GM12878 (cell line): ENCODE results near the gene MBD3L5. TPM values are rescaled to one million over a fixed set of nuclear protein-coding genes. Genes with fewer than 3 reads are reported as not detected.

ENCODE experiments used
- ATAC-seq: fragments of 200-7000 bp; cut with Tn5 transposase; 3 replicates; pipeline ENCODE4 v1.9.1; 2020; ENCODE audit warnings: mild to moderate bottlenecking, moderate library complexity
- BruUV-seq: library from RNA; stranded (reverse); fragments of 400-500 nt; replicated peaks from 2 replicates; lab custom pipeline; 2021; lab: Mats Ljungman, UMichigan
- CTCF ChIA-PET: fragments of 300-600 bp; sonication (Branson Sonifier 250); formaldehyde crosslinking; extraction: SDS; loops from one replicate; lab custom pipeline; 2021; ENCODE audit warnings: inconsistent platforms; lab: Yijun Ruan, JAX
- POLR2A ChIA-PET: fragments of 350-600 bp; formaldehyde crosslinking; extraction: SDS; loops from one replicate; lab custom pipeline; 2021; ENCODE audit warnings: inconsistent platforms; lab: Charles Lee
- RAD21 ChIA-PET: fragments of 300-600 bp; sonication (Branson Sonifier 250); formaldehyde crosslinking; loops from one replicate; lab custom pipeline; 2023; ENCODE audit warnings: antibody characterized with exemption; ENCODE audit not compliant: unreplicated experiment; lab: Charles Lee
- SMC1A ChIA-PET: fragments of 300-600 bp; sonication (Branson Sonifier 250); formaldehyde crosslinking; loops from one replicate; lab custom pipeline; 2023; ENCODE audit not compliant: unreplicated experiment, uncharacterized antibody; lab: Charles Lee
- DNase-seq: peaks from one replicate; pipeline ENCODE4 v3.0.0-alpha.2; 2011; ENCODE audit warnings: low read depth, low spot score
- FAIRE-seq: peaks from 3 replicates; lab custom pipeline; 2011; peaks lifted over from hg19 to GRCh38; lab: Jason Lieb, UNC
- H2AFZ ChIP-seq: 2 replicates; pipeline ENCODE4 v1.6.0; 2011; ENCODE audit warnings: low read depth, low read length, control low read depth; ENCODE audit not compliant: control insufficient read depth
- H3K27ac ChIP-seq: 2 replicates; pipeline ENCODE4 v1.5.1; 2011; ENCODE audit warnings: control low read depth; ENCODE audit not compliant: control insufficient read depth, insufficient read depth
- H3K27me3 ChIP-seq, 2 experiments: replicated peaks in 1 of 2; 2 replicates each; pipeline versions ENCODE4 v1.6.0 to v1.6.1; 2011; ENCODE audit warnings: low read length in 1 of 2; ENCODE audit not compliant: control insufficient read depth in 2 of 2, insufficient read depth in 2 of 2
- H3K36me3 ChIP-seq, 2 experiments: 2 replicates each; pipeline ENCODE4 v1.5.1; 2011; ENCODE audit warnings: low read length in 1 of 2; ENCODE audit not compliant: control insufficient read depth in 2 of 2, insufficient read depth in 2 of 2
- H3K4me1 ChIP-seq: 2 replicates; pipeline ENCODE4 v1.6.1; 2011; ENCODE audit warnings: mild to moderate bottlenecking, low read length, moderate library complexity, mixed read lengths; ENCODE audit not compliant: control insufficient read depth, insufficient read depth
- H3K4me2 ChIP-seq: 2 replicates; pipeline ENCODE4 v1.6.0; 2011; ENCODE audit warnings: control low read depth; ENCODE audit not compliant: control insufficient read depth, insufficient read depth
- H3K4me3 ChIP-seq: fragments of 200-600 bp; sonication (generic); 2 replicates; pipeline ENCODE4 v1.5.1; 2016
- H3K79me2 ChIP-seq: 2 replicates; pipeline ENCODE4 v1.6.0; 2011; ENCODE audit warnings: low read length; ENCODE audit not compliant: control insufficient read depth, insufficient read depth
- H3K9ac ChIP-seq: 2 replicates; pipeline ENCODE4 v1.8.0; 2011; ENCODE audit warnings: low read length, control low read depth, mixed read lengths; ENCODE audit not compliant: control insufficient read depth, insufficient read depth
- H3K9me3 ChIP-seq: replicated peaks from 3 replicates; pipeline ENCODE4 v1.5.1; 2011; ENCODE audit warnings: mild to moderate bottlenecking, low read length; ENCODE audit not compliant: control insufficient read depth, insufficient read depth
- H4K20me1 ChIP-seq: 2 replicates; pipeline ENCODE4 v1.6.0; 2011; ENCODE audit not compliant: control insufficient read depth, insufficient read depth
- BCL11A ChIP-seq: IDR thresholded peaks from 2 replicates; pipeline ENCODE4 v1.6.1; 2011; ENCODE audit warnings: low read depth, low read length
- E2F8 ChIP-seq: fragments of 450-650 bp; IDR thresholded peaks from 2 replicates; pipeline ENCODE4 v1.6.1; 2018; ENCODE audit warnings: mild to moderate bottlenecking, low read depth, moderate library complexity; ENCODE audit not compliant: partially characterized antibody
- ETV6 ChIP-seq, 2 experiments: fragments of 450-650 bp in 1 of 2; IDR thresholded peaks in 1 of 2; conservative IDR thresholded peaks in 1 of 2; 2 replicates each; pipeline ENCODE4 v1.6.1; 2014; ENCODE audit warnings: antibody characterized with exemption in 1 of 2, borderline replicate concordance in 1 of 2, low read depth in 1 of 2, mild to moderate bottlenecking in 1 of 2, moderate library complexity in 1 of 2
- FOXM1 ChIP-seq: IDR thresholded peaks from 2 replicates; pipeline ENCODE4 v1.6.1; 2012; ENCODE audit warnings: low read depth, mild to moderate bottlenecking, inconsistent platforms, low read length, moderate library complexity
- GABPA ChIP-seq: IDR thresholded peaks from 2 replicates; pipeline ENCODE4 v1.6.1; 2014; ENCODE audit warnings: antibody characterized with exemption, low read depth, mild to moderate bottlenecking, inconsistent platforms
- IKZF2 ChIP-seq, 2 experiments: fragments of 450-650 bp; IDR thresholded peaks; 2 replicates each; pipeline ENCODE4 v1.6.1; 2017; ENCODE audit warnings: mild to moderate bottlenecking in 2 of 2, moderate library complexity in 2 of 2
- KAT2A ChIP-seq: conservative IDR thresholded peaks from 2 replicates; pipeline ENCODE4 v1.6.1; 2011; ENCODE audit warnings: low read depth, low read length; ENCODE audit not compliant: control insufficient read depth
- POLR2AphosphoS5 ChIP-seq: IDR thresholded peaks from 2 replicates; pipeline ENCODE4 v1.6.1; 2011; ENCODE audit warnings: mild to moderate bottlenecking, low read length, inconsistent platforms
- RB1 ChIP-seq: fragments of 450-650 bp; formaldehyde crosslinking; IDR thresholded peaks from 2 replicates; pipeline ENCODE4 v1.6.1; 2017; ENCODE audit warnings: mild to moderate bottlenecking, borderline replicate concordance
- RELB ChIP-seq: fragments of 450-650 bp; IDR thresholded peaks from 2 replicates; pipeline ENCODE4 v1.6.1; 2017; ENCODE audit warnings: low read depth, mild to moderate bottlenecking, moderate library complexity
- SRF ChIP-seq, 2 experiments: IDR thresholded peaks; 2 replicates each; pipeline ENCODE4 v1.6.1; 2011; ENCODE audit warnings: low read depth in 2 of 2, low read length in 2 of 2, mild to moderate bottlenecking in 1 of 2, moderate library complexity in 1 of 2
- SUPT20H ChIP-seq: IDR thresholded peaks from 2 replicates; pipeline ENCODE4 v1.6.1; 2011; ENCODE audit warnings: low read depth, mild to moderate bottlenecking, low read length, moderate library complexity, borderline replicate concordance; ENCODE audit not compliant: control insufficient read depth
- TCF3 ChIP-seq: IDR thresholded peaks from 2 replicates; pipeline ENCODE4 v1.6.1; 2012; ENCODE audit warnings: low read depth, mild to moderate bottlenecking, low read length, borderline replicate concordance; ENCODE audit not compliant: insufficient read depth
- USF2 ChIP-seq: IDR thresholded peaks from 2 replicates; pipeline ENCODE4 v1.6.1; 2011; ENCODE audit warnings: low read depth, low read length, improper control_type of control experiment, borderline replicate concordance
- ZNF384 ChIP-seq: IDR thresholded peaks from 2 replicates; pipeline ENCODE4 v1.6.1; 2012; ENCODE audit warnings: low read depth, mild to moderate bottlenecking, low read length, improper control_type of control experiment, borderline replicate concordance
- WGBS: methylation state at CpG from one replicate; pipeline ENCODE4 v1.1.6; 2016; ENCODE audit warnings: low lambda C conversion rate; ENCODE audit not compliant: insufficient replicate concordance, insufficient coverage; ENCODE audit errors: missing lambda C conversion rate; 5-methylcytosine and 5-hydroxymethylcytosine counted together
- in situ Hi-C: fragments of 300-500 bp; cut with MboI; formaldehyde crosslinking; loops from 9 replicates; pipeline ENCODE4 v1.14.3; 2018; ENCODE audit warnings: mixed read lengths
- intact Hi-C: fragments of 100-400 bp; cut with micrococcal nuclease; formaldehyde crosslinking; loops from one replicate; pipeline ENCODE4 v1.14.2; 2022; ENCODE audit not compliant: unreplicated experiment
- polyA plus RNA-seq, 11 experiments: library from polyadenylated mRNA; depleted of rRNA in 4 of 11; unstranded in 6 of 11; stranded (reverse) in 5 of 11; fragments of >200 nt; fragmentation: Nextera tagmentation in 4 of 11; fragmentation: Illumina TruSeq in 1 of 11; extraction: Ambion mirVana in 4 of 11; extraction: Trizol in 1 of 11; gene quantifications; 1 replicate in 1 of 11; 2 replicates in 10 of 11; pipeline versions ENCODE4 v1.2.1 to v1.2.3, GENCODE V29; 2011 to 2016; ENCODE audit warnings: inconsistent platforms in 2 of 11, missing spikeins in 2 of 11, low read depth in 1 of 11
- total RNA-seq, 4 experiments: library from RNA; depleted of rRNA in 3 of 4; stranded (reverse); fragments of >200 nt in 3 of 4; fragmentation: Illumina TruSeq in 1 of 4; extraction: Trizol in 1 of 4; gene quantifications; 2 replicates each; pipeline versions ENCODE4 v1.2.1 to v1.2.3, GENCODE V29; 2013 to 2021

MBD3L5 gene
- total and polyA plus RNA-seq, 10 of the 15 experiments (the other 5 are each of a cell fraction or from before 2014, with no cell fraction given): not detected

GRCh38 chr19:7063764-7064418, 33.5 kb downstream of the MBD3L5 start:
- Histone ChIP-seq H3K4me2 (no peak overlapping the region), H3K27ac (no peak overlapping the region), H3K4me3 (no peak overlapping the region), H3K27me3 (no peaks in the 10 kb centered on the region), H4K20me1 (no peaks in the 10 kb centered on the region), H3K4me1 (no peaks in the 10 kb centered on the region), H2AFZ (no peak overlapping the region), H3K9me3 (no peaks in the 10 kb centered on the region; the same call in 2 of the 3 replicates), H3K36me3 (no peaks in the 10 kb centered on the region), H3K79me2 (no peaks in the 10 kb centered on the region), H3K9ac (no peak overlapping the region)
- intact Hi-C loops (no loop called here), in situ Hi-C loops (no loop called here)
- CTCF ChIA-PET: no interaction called here
- POLR2A ChIA-PET: no interaction called here
- no TSS peak for BruUV-seq
- no peak for DNase-seq
- WGBS: 84% methylated on average over 9 of the region's 9 CpGs
- no peak for FAIRE-seq
- RAD21 ChIA-PET: no interaction called here
- no peak for TF ChIP-seq SUPT20H
- TF ChIP-seq IKZF2 (IDR thresholded peaks at IDR 0.05): no peak
- TF ChIP-seq ETV6 (conservative IDR thresholded peaks at IDR 0.05 in 1 of 2, IDR thresholded peaks at IDR 0.05 in 1 of 2; ENCODE audit: borderline replicate concordance in 1 of 2, low read depth in 1 of 2): no peak
- TF ChIP-seq RELB: no peak
- no peak for TF ChIP-seq KAT2A
- no peak for TF ChIP-seq GABPA
- TF ChIP-seq BCL11A: no peak
- no peak for TF ChIP-seq ZNF384
- no peak for TF ChIP-seq RB1
- no peak for TF ChIP-seq TCF3
- no peak for TF ChIP-seq SRF (IDR thresholded peaks at IDR 0.05; ENCODE audit: low read depth in 2 of 2, low read length in 2 of 2)
- TF ChIP-seq FOXM1: no peak
- TF ChIP-seq USF2: no peak
- no peak for TF ChIP-seq POLR2AphosphoS5
- no peak for TF ChIP-seq E2F8
- ATAC-seq: no peak
- SMC1A ChIA-PET: interaction anchor here (1.6 kb wide), 1 partner anchor 67 kb away, joined by 5 read pairs; no protein-coding TSS in a partner anchor
